ENCODE results near the gene MOB2.

Gene MOB2

DNA sequence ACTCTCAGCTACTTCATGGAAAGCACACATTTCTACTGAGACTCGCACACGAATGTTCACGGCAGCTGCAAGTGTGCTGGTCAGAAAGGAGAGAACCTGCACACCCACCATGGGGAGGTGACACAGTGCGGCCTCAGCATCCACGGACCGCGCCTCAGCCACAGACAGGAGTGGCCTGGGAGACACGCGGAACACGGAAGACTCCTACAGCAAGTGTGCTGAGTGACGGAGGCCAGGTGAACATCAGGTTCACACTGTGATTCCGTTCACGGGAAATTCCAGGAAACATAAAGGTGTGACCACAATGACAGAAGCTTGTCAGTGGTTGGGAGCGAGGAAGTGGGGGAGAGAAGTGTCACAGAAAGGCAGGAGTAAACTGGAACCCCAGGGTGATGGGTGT, 13.3 kb upstream of the MOB2 start:
- Histone ChIP-seq H3K79me2 (ENCODE audit: insufficient read depth, low read length) (peaks cover 92% of the 10 kb centered on the region), H3K27me3 (ENCODE audit: insufficient read depth, low read length, poor library complexity) (no peaks in the 10 kb centered on the region), H3K4me2 (ENCODE audit: insufficient read depth, low read length) (no peak overlapping the region), H3K9ac (ENCODE audit: low read depth, low read length) (no peak overlapping the region), H4K20me1 (ENCODE audit: insufficient read depth, low read length) (peaks cover 79% of the 10 kb centered on the region), H3K4me3 (ENCODE audit: low read depth in 1 of 2, low read length in 2 of 2) (no peak overlapping the region), H2AFZ (ENCODE audit: low read depth, low read length) (no peak overlapping the region), H3K4me1 (ENCODE audit: insufficient read depth, low read length) (no peaks in the 10 kb centered on the region), H3K27ac (ENCODE audit: low read length) (no peak overlapping the region), H3K36me3 (ENCODE audit: insufficient read depth, low read length) (peaks cover 14% of the 10 kb centered on the region; the same call in 1 of the 2 replicates), H3K9me3 (ENCODE audit: insufficient read depth, low read length, severe bottlenecking) (no peaks in the 10 kb centered on the region)
- no peak for ATAC-seq (ENCODE audit: insufficient read depth, low read depth)
- no peak for TF ChIP-seq CTCF (IDR thresholded peaks at IDR 0.05; ENCODE audit: borderline replicate concordance, extremely low read depth, low read length, poor library complexity, severe bottlenecking)
- TF ChIP-seq EZH2 (IDR thresholded peaks at IDR 0.05; ENCODE audit: borderline replicate concordance, low read depth, low read length, severe bottlenecking), result no peak
- DNase-seq, result no peak

GRCh38 chr11:1499261-1499890, 12.8 kb upstream of the MOB2 start:
- Histone ChIP-seq H3K4me3 (ENCODE audit: low read depth in 1 of 2, low read length in 2 of 2) (no peak overlapping the region), H3K4me2 (ENCODE audit: insufficient read depth, low read length) (no peak overlapping the region), H3K27ac (ENCODE audit: low read length) (no peak overlapping the region), H3K79me2 (ENCODE audit: insufficient read depth, low read length) (peaks cover 92% of the 10 kb centered on the region), H4K20me1 (ENCODE audit: insufficient read depth, low read length) (peaks cover 77% of the 10 kb centered on the region), H3K9ac (ENCODE audit: low read depth, low read length) (no peak overlapping the region), H3K9me3 (ENCODE audit: insufficient read depth, low read length, severe bottlenecking) (no peaks in the 10 kb centered on the region), H3K27me3 (ENCODE audit: insufficient read depth, low read length, poor library complexity) (no peaks in the 10 kb centered on the region), H2AFZ (ENCODE audit: low read depth, low read length) (no peak overlapping the region), H3K4me1 (ENCODE audit: insufficient read depth, low read length) (no peaks in the 10 kb centered on the region), H3K36me3 (ENCODE audit: insufficient read depth, low read length) (peaks cover 14% of the 10 kb centered on the region; the same call in 1 of the 2 replicates)
- no peak for TF ChIP-seq CTCF (IDR thresholded peaks at IDR 0.05; ENCODE audit: borderline replicate concordance, extremely low read depth, low read length, poor library complexity, severe bottlenecking)
- no peak for TF ChIP-seq EZH2 (IDR thresholded peaks at IDR 0.05; ENCODE audit: borderline replicate concordance, low read depth, low read length, severe bottlenecking)
- no peak for DNase-seq
- no peak for ATAC-seq (ENCODE audit: insufficient read depth, low read depth)

DNA sequence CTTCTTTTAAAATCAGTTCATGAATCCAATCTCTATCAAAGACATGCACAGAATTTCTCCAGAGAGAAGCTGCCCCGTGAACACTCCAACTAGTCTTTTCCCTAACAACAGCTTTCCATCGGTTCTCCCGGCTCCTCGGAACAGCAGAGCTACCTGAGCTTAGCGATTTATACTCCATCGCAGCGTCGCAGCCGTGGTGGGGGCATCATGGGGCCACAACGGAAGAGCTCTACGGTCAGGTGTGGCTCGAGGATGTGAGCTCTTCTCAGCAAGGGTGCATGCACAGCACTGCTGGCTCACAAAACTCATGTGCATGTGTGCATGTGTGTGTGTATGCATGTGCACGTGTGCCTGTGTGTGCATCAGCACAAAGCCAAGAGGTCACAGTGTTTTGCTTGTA, 11.7 kb upstream of the MOB2 start:
- Histone ChIP-seq H3K4me1 (ENCODE audit: insufficient read depth, low read length) (no peaks in the 10 kb centered on the region), H4K20me1 (ENCODE audit: insufficient read depth, low read length) (peaks cover 66% of the 10 kb centered on the region), H3K9ac (ENCODE audit: low read depth, low read length) (no peak overlapping the region), H3K36me3 (ENCODE audit: insufficient read depth, low read length) (peaks cover 14% of the 10 kb centered on the region; the same call in 1 of the 2 replicates), H3K79me2 (ENCODE audit: insufficient read depth, low read length) (peaks cover 92% of the 10 kb centered on the region), H3K4me2 (ENCODE audit: insufficient read depth, low read length) (no peak overlapping the region), H3K9me3 (ENCODE audit: insufficient read depth, low read length, severe bottlenecking) (no peaks in the 10 kb centered on the region), H3K27ac (ENCODE audit: low read length) (no peak overlapping the region), H3K27me3 (ENCODE audit: insufficient read depth, low read length, poor library complexity) (no peaks in the 10 kb centered on the region), H2AFZ (ENCODE audit: low read depth, low read length) (no peak overlapping the region), H3K4me3 (ENCODE audit: low read depth in 1 of 2, low read length in 2 of 2) (no peak overlapping the region)
- no peak for DNase-seq
- ATAC-seq (ENCODE audit: insufficient read depth, low read depth), result no peak
- TF ChIP-seq CTCF (IDR thresholded peaks at IDR 0.05; ENCODE audit: borderline replicate concordance, extremely low read depth, low read length, poor library complexity, severe bottlenecking) (no peak), EZH2 (IDR thresholded peaks at IDR 0.05; ENCODE audit: borderline replicate concordance, low read depth, low read length, severe bottlenecking) (no peak)

Measured in DND-41 (cell line).